NCI-H345 (cell line): Measurements from ENCODE around the gene NAALADL2.

Source experiments
- DNase-seq: peaks from one replicate; lab custom pipeline; 2025; lab: John Stamatoyannopoulos, UW

The NAALADL2 gene

GRCh38 chr3:175208326-175208725, 349.2 kb downstream of the NAALADL2 start:
- DNase-seq, result peak; percentile 28

- DNase-seq, result no peak
These were observed 352.3 kb downstream of the NAALADL2 start for GRCh38 chr3:175211466-175211865.

- DNase-seq, result no peak
These were observed 353.8 kb downstream of the NAALADL2 start for GRCh38 chr3:175212896-175213295.

- no peak for DNase-seq
These were observed 355.1 kb downstream of the NAALADL2 start for GRCh38 chr3:175214216-175214615.

GRCh38 chr3:175215833-175216232, 356.7 kb downstream of the NAALADL2 start:
- no peak for DNase-seq

- DNase-seq, result no peak
These were observed 363.2 kb downstream of the NAALADL2 start for GRCh38 chr3:175222356-175222755.

GRCh38 chr3:175224051-175224450, 364.9 kb downstream of the NAALADL2 start:
- peak; percentile 93 for DNase-seq

- no peak for DNase-seq
These were observed 367.3 kb downstream of the NAALADL2 start for GRCh38 chr3:175226444-175226843.

- DNase-seq, result no peak
These were observed 368.0 kb downstream of the NAALADL2 start for GRCh38 chr3:175227126-175227525.

- DNase-seq, result no peak
These were observed 375.1 kb downstream of the NAALADL2 start for GRCh38 chr3:175233957-175234940.

GRCh38 chr3:175238801-175239200, 379.7 kb downstream of the NAALADL2 start:
- DNase-seq, result peak; percentile 46

- no peak for DNase-seq
These were observed 381.8 kb downstream of the NAALADL2 start for GRCh38 chr3:175240921-175241320.

- no peak for DNase-seq
These were observed 383.1 kb downstream of the NAALADL2 start for GRCh38 chr3:175242243-175242642.

GRCh38 chr3:175246234-175246633, 387.1 kb downstream of the NAALADL2 start:
- DNase-seq, result no peak

GRCh38 chr3:175246766-175247165, 387.6 kb downstream of the NAALADL2 start:
- no peak for DNase-seq

GRCh38 chr3:175247629-175248028, 388.5 kb downstream of the NAALADL2 start:
- no peak for DNase-seq

GRCh38 chr3:175248832-175249231, 389.7 kb downstream of the NAALADL2 start:
- no peak for DNase-seq

GRCh38 chr3:175255698-175256097, 396.6 kb downstream of the NAALADL2 start:
- DNase-seq, result no peak

- no peak for DNase-seq
These were observed 398.0 kb downstream of the NAALADL2 start for GRCh38 chr3:175257123-175257522.

GRCh38 chr3:175258763-175259162, 399.6 kb downstream of the NAALADL2 start:
- no peak for DNase-seq

GRCh38 chr3:175260145-175260794, 401.1 kb downstream of the NAALADL2 start:
- DNase-seq, result no peak

- DNase-seq, result no peak
These were observed 407.3 kb downstream of the NAALADL2 start for GRCh38 chr3:175266478-175266877.

GRCh38 chr3:175267121-175267531, 408.0 kb downstream of the NAALADL2 start:
- no peak for DNase-seq
